Measurements from ENCODE around the gene PPP2R5E. TPM values are rescaled to one million over a fixed set of nuclear protein-coding genes. Genes with fewer than 3 reads are reported as not detected.

Gene PPP2R5E
- polyA plus RNA-seq, 3 donors, result 8.9 to 26.3 (median 15.1) TPM

DNA sequence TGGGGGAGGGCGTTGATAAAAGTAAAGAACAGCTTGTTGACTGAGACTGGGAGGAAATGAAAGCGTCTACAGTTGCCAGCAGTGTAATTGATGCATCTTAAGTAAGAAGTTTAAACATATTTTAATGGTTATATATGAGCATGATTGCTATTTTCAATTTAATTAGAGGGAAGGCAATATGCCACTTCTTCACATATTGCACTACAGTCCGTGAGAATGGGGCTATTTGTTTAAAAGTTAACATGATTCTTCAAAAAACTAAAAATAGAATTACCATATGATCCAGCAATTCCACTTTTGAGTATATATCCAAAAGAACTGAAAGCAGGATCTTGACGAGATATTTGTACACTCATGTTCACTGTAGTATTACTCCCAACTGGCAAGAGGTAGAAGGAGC lies 38.3 kb upstream of the PPP2R5E start:
- Histone ChIP-seq H3K9me3 (replicated peaks in 1 of 2; ENCODE audit: control insufficient read depth in 1 of 2, insufficient read depth in 1 of 2, low read length in 2 of 2) (no peaks in the 10 kb centered on the region), H3K36me3 (replicated peaks in 1 of 2; ENCODE audit: control insufficient read depth in 1 of 2, insufficient read depth in 2 of 2, low read length in 2 of 2) (no peaks in the 10 kb centered on the region), H3K4me2 (replicated peaks; ENCODE audit: extremely low read depth, low read length, poor library complexity, severe bottlenecking) (no peak overlapping the region), H3K4me3 (replicated peaks in 1 of 3; ENCODE audit: low read depth in 2 of 3, low read length in 3 of 3) (no peak overlapping the region), H3K79me2 (ENCODE audit: insufficient read depth, low read length) (no peaks in the 10 kb centered on the region), H3K27ac (ENCODE audit: low read depth in 1 of 2, low read length in 2 of 2) (no peak overlapping the region), H3K4me1 (ENCODE audit: control insufficient read depth in 1 of 2, insufficient read depth in 2 of 2, low read length in 2 of 2) (no peaks in the 10 kb centered on the region), H2AFZ (ENCODE audit: insufficient read depth, low read depth, low read length, poor library complexity, severe bottlenecking) (no peak overlapping the region), H4K20me1 (ENCODE audit: insufficient read depth, low read length) (no peaks in the 10 kb centered on the region), H3K9ac (ENCODE audit: insufficient read depth, low read length, poor library complexity, severe bottlenecking) (no peak overlapping the region), H3K27me3 (ENCODE audit: control insufficient read depth in 2 of 2, insufficient read depth in 2 of 2, low read length in 2 of 2) (no peaks in the 10 kb centered on the region)
- intact Hi-C loops (cut with micrococcal nuclease), result no loop called here
- Mint-ChIP-seq H3K36me3 (no peaks in the 10 kb centered on the region), H3K4me1 (no peaks in the 10 kb centered on the region), H3K27ac (no peak overlapping the region), H3K27me3 (ENCODE audit: low read depth in 3 of 3) (peaks cover 1 to 3% (median 2%) of the 10 kb centered on the region in 3 donors), H3K9me3 (peaks cover 0 to 2% (median 0%) of the 10 kb centered on the region in 7 donors), H3K4me3 (no peak overlapping the region)
- TF ChIP-seq, protein P1, sequence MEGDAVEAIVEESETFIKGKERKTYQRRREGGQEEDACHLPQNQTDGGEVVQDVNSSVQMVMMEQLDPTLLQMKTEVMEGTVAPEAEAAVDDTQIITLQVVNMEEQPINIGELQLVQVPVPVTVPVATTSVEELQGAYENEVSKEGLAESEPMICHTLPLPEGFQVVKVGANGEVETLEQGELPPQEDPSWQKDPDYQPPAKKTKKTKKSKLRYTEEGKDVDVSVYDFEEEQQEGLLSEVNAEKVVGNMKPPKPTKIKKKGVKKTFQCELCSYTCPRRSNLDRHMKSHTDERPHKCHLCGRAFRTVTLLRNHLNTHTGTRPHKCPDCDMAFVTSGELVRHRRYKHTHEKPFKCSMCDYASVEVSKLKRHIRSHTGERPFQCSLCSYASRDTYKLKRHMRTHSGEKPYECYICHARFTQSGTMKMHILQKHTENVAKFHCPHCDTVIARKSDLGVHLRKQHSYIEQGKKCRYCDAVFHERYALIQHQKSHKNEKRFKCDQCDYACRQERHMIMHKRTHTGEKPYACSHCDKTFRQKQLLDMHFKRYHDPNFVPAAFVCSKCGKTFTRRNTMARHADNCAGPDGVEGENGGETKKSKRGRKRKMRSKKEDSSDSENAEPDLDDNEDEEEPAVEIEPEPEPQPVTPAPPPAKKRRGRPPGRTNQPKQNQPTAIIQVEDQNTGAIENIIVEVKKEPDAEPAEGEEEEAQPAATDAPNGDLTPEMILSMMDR (IDR thresholded peaks at IDR 0.05), result no peak
- DNase-seq, result no peak
- no CpG with 5 or more reads among the region's 4 CpGs for WGBS (ENCODE audit: insufficient coverage)

DNA sequence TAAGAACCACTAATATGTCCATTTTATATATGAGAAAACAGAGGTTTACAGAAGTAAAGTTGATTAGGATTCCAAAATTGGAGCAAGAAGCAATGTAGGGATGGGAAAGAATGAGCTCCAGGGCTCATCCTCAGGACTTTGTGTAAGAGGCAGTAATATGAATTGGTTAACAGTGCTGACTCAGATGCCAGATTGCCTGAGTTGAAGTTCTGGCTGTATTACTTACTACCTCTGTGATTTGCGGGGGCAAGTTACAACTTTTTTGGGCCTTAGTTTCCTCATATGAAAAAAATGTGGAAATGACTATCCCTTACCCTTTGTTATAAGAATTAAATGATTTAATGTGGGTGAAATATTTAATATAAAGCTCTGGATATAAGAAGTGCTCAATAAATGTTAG lies 35.1 kb upstream of the PPP2R5E start:
- Mint-ChIP-seq H3K9me3 (no peaks in the 10 kb centered on the region), H3K27me3 (ENCODE audit: low read depth in 3 of 3) (peaks cover 2 to 9% (median 3%) of the 10 kb centered on the region in 3 donors), H3K4me1 (peaks cover 3% of the 10 kb centered on the region), H3K36me3 (no peaks in the 10 kb centered on the region), H3K4me3 (no peak overlapping the region), H3K27ac (no peak overlapping the region)
- no peak overlapping the region for H3K27ac ChIP-seq (ENCODE audit: low read depth in 1 of 2, low read length in 2 of 2)
- no peaks in the 10 kb centered on the region for H4K20me1 ChIP-seq (ENCODE audit: insufficient read depth, low read length)
- H3K79me2 ChIP-seq (ENCODE audit: insufficient read depth, low read length), result no peaks in the 10 kb centered on the region
- H3K9ac ChIP-seq (ENCODE audit: insufficient read depth, low read length, poor library complexity, severe bottlenecking), result no peak overlapping the region
- no peak for DNase-seq
- TF ChIP-seq, protein P1 (IDR thresholded peaks at IDR 0.05), result no peak
- WGBS (ENCODE audit: insufficient coverage), result no CpG with 5 or more reads among the region's 1 CpG
- intact Hi-C loops (cut with micrococcal nuclease), result no loop called here
- H3K36me3 ChIP-seq (replicated peaks in 1 of 2; ENCODE audit: control insufficient read depth in 1 of 2, insufficient read depth in 2 of 2, low read length in 2 of 2), result no peaks in the 10 kb centered on the region
- H3K9me3 ChIP-seq (replicated peaks in 1 of 2; ENCODE audit: control insufficient read depth in 1 of 2, insufficient read depth in 1 of 2, low read length in 2 of 2), result no peaks in the 10 kb centered on the region
- H3K4me2 ChIP-seq (replicated peaks; ENCODE audit: extremely low read depth, low read length, poor library complexity, severe bottlenecking), result no peak overlapping the region
- H3K27me3 ChIP-seq (ENCODE audit: control insufficient read depth in 2 of 2, insufficient read depth in 2 of 2, low read length in 2 of 2), result no peaks in the 10 kb centered on the region
- H2AFZ ChIP-seq (ENCODE audit: insufficient read depth, low read depth, low read length, poor library complexity, severe bottlenecking), result no peak overlapping the region
- H3K4me3 ChIP-seq (replicated peaks in 1 of 3; ENCODE audit: low read depth in 2 of 3, low read length in 3 of 3), result no peak overlapping the region
- no peaks in the 10 kb centered on the region for H3K4me1 ChIP-seq (ENCODE audit: control insufficient read depth in 1 of 2, insufficient read depth in 2 of 2, low read length in 2 of 2)
